ENCODE measurements around the gene CFAP52.

- TF ChIP-seq EZH2 (IDR thresholded peaks at IDR 0.05; ENCODE audit: insufficient read depth, poor library complexity, severe bottlenecking) (no peak), EZH2phosphoT487 (IDR thresholded peaks at IDR 0.05; ENCODE audit: insufficient read depth, low read depth) (no peak)
Observed at GRCh38 chr17:9566067-9566466, 10.4 kb upstream of the CFAP52 start.

All from GM23248 (cell line).